Subcutaneous adipose tissue (tissue), 4 donors: ENCODE data around the gene CHL1. TPM values are rescaled to one million over a fixed set of nuclear protein-coding genes. Genes with fewer than 3 reads are reported as not detected.

Source experiments
- CTCF ChIP-seq: fragments of 450-650 bp; IDR thresholded peaks from one replicate; pipeline ENCODE4 v1.5.1; 2016; ENCODE audit warnings: low read depth, mild to moderate bottlenecking, control low read depth, antibody characterized with exemption, moderate library complexity
- total RNA-seq, 4 donors: library from RNA; depleted of rRNA; stranded (reverse); fragments of >200 nt; gene quantifications; one replicate each; pipeline ENCODE4 v1.1.0, GENCODE V29; 2016

CHL1 gene
- total RNA-seq: 100 to 1,000 TPM in 1 of 4 donors, 10 to 100 TPM in 3; 34.4 to 173 (median 45.5) TPM

- no peak for TF ChIP-seq CTCF
These were observed at the start of gene CHL1 for GRCh38 chr3:196311-197148. TSS of gene CHL1 (plus strand) at chr3:196763. CDS start at chr3:319777, 123,014 bp downstream.

- TF ChIP-seq CTCF: no peak
These were observed 44.9 kb upstream of the CHL1 start for GRCh38 chr3:151614-152189.

GRCh38 chr3:159974-160373, 36.6 kb upstream of the CHL1 start:
- TF ChIP-seq CTCF: no peak

- TF ChIP-seq CTCF: no peak
These were observed 30.5 kb upstream of the CHL1 start for GRCh38 chr3:166071-166470.

- TF ChIP-seq CTCF: no peak
These were observed 29.8 kb upstream of the CHL1 start for GRCh38 chr3:166799-167198.

GRCh38 chr3:173886-174285, 22.7 kb upstream of the CHL1 start:
- no peak for TF ChIP-seq CTCF

GRCh38 chr3:184976-185375, 11.6 kb upstream of the CHL1 start:
- no peak for TF ChIP-seq CTCF
